Hematopoietic multipotent progenitor cell treated with erythropoietin and hydrocortisone succinate and interleukin-3 and kit ligand, for 17 days (in vitro differentiated cells): ENCODE results near the gene ABCA12.

Experiments
- DNase-seq: peaks from one replicate; pipeline ENCODE4 v3.0.0-alpha.2; 2015; ENCODE audit warnings: low spot score

ABCA12 gene

DNA sequence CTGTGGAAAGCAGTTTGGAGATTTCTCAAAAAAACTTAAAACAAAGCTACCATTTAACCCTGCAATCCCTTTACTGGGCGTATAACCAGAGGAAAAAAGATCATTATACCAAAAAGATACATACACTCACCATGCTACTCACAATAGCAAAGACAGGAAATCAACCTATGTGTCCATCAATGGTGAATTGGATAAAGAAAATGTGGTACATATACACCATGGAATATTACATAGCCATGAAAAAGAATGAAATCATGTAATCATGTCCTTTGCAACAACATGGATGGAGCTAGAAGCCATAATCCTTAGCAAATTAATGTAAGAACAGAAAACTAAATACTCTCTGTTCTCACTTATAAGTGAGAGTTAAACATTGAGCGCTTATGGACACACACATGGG, 18.6 kb downstream of the ABCA12 start:
- DNase-seq: no peak

GRCh38 chr2:215110918-215111317, 27.5 kb downstream of the ABCA12 start:
- no peak for DNase-seq

GRCh38 chr2:215107216-215108056, 31.0 kb downstream of the ABCA12 start:
- DNase-seq: no peak

GRCh38 chr2:215105607-215106354, 32.6 kb downstream of the ABCA12 start:
- DNase-seq: no peak

DNA sequence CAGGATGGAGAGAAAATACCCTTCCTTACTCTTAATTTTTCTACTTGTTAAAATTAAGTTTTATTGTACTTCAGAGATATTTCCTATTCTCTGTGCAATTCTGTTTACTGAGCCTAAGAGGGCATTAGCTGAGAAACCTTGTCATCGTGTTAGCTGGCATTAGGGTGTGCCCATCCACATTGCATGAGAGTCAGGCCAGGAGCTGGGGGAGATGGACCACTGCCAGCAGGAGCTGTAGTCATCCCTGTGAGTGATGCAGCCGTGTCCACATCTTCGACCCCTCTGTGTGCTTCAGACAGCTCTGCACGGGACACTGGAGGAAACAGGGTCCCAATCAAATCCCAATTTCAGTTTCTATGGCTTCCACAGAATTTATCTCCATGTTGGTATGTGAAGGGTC, 34.2 kb downstream of the ABCA12 start:
- DNase-seq: no peak

DNA sequence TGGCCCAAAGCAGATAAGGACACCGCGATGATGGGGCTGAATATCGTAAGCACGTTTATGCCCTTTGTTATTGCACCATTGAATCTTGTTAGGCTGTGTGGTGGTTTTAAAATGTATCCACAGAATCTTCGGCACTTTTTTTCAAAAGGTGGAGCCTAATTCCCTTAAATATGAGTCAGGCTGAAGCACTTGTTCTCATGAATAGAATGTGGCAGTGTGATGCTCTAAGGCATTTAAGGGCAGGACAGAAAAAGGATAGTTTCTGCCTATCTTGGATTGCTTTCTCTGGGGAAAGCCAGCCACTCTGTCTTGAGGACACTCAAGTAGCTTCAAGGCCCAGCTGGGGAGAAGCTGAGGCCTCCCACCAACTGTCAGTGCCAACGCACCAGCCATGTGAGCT, 39.6 kb downstream of the ABCA12 start:
- DNase-seq: no peak

DNA sequence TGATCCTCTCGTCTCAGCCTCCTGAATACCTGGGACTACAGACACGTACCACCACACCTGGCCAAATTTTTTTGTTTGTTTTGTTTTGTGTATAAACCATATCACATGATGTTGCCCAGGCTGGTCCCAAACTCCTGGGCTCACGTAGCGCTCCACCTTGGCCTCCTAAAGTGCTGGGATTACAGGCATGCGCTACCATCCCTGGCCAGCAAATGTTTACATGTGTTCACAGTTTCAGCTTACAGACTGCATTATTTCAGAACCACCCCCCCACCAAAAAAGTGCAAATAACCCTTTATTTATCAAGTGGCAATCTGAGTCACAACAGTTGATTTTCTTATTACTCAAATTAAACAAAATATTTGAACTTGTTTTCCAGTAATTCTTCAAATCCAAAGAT, 54.3 kb downstream of the ABCA12 start:
- DNase-seq: no peak

DNA sequence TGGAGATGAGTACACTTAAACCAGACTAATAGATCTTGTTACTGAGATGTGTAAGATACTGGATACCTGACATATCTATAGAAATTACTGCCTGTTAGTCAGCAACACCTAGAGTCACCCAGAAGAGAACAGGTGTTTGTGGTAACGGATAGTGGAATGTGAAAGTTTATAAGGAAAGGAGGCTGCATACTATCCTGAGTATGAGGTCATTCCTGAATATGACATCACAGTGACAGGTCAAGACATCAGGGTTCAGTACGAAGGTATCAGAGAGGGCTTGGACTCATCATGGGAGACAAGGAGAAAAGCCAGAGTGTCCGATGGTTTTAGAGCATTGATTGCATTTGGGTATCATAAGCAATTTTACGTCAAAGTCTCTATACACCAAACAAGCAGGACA, 55.3 kb downstream of the ABCA12 start:
- DNase-seq: no peak

DNA sequence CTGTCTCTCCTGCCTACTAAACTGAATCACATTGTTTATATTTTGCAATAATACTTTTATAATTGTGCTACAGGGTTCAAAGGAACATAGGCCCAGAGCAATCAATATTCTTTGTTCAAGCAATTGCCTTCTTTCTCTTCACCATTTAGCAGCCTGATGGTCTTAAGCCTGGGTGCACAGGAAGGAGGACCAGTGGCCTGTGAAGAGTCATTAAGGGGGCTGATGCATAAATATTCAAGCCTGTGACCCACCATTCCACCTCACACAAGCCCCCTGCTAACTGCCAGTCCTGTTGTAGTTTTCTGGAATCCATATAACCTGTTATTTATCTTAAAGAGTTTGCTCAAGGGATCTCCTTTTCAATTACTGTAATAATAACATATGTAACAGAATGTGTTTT, 56.0 kb downstream of the ABCA12 start:
- DNase-seq: no peak

- no peak for DNase-seq
These were observed 57.9 kb downstream of the ABCA12 start for GRCh38 chr2:215080545-215080944.

DNA sequence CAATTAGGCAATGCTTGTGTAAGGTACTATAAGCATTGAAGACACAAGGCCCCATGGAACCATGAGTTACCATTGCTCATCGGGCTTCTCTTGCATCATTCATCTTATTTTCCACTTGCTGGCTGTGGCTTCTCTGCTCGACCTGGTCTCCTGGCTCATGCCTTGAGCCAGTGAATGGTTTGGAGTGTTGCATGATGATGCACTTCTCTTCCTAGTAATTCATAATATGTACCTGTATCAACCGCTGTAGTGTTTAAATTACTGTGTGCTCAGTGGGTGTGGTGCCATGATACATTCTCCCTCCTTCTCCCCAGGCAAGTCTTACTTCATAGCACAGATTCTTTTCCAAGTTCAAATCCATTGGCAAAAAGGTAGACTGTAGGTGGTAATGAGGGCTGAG, 66.8 kb downstream of the ABCA12 start:
- no peak for DNase-seq

- DNase-seq: no peak
These were observed 70.0 kb downstream of the ABCA12 start for GRCh38 chr2:215068399-215068798.

- no peak for DNase-seq
These were observed 72.3 kb downstream of the ABCA12 start for GRCh38 chr2:215066124-215066523.

DNA sequence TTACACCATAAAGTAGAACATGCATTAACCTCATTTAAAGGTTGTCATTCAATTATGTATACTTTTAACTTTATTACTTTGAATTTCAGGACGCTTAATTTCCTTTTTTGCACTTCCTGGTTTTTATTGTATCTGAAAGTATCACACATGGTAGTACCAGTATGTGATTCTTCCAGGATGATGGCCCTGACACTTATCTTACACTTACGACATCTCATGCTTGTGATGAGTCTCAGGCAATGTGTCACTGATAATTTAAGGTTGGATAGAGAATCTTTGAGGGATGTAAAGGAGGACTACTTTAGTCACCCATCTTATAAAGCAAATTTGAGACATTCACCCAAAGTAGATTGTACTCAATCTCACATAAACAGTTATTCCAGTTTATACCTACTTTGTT, 74.9 kb downstream of the ABCA12 start:
- no peak for DNase-seq

GRCh38 chr2:215060861-215061536, 77.4 kb downstream of the ABCA12 start:
- no peak for DNase-seq

DNA sequence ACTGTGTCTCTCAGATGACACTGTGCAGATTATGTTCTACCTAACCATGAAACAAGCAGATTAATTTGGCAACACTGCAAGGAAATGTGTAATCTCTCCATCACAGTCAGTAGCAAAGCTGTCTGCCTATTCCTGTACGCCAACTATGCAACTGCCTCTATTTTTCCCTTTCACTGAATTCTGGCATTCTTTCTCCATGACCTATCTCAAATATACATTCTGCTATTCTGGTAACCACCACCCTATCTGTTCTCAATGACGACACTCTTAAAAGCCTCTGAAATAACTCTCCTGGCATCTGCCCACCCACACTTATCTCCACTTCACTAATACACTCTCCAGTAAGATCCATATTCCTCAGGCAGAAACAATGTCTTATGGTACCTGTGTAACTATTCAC, 78.7 kb downstream of the ABCA12 start:
- no peak for DNase-seq

DNA sequence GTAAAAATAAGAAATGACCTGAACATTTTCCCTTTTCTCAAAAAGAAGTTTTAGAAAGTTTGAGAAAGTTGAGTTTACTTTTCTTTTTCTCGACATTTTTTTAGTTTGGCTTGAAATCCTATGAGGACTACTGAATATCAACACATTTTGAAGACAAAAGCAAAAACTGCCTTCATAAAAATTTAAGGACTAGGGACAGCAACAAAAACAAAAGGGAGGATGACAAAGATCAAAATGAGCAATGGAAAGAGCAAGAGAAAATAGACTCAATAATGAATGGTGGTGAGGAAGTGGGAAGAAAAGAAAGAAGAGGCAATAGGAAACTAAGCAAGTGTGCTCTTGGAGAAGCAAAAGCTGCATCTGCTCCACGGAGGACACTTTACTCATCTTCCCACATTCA, 82.5 kb downstream of the ABCA12 start:
- DNase-seq: no peak

DNA sequence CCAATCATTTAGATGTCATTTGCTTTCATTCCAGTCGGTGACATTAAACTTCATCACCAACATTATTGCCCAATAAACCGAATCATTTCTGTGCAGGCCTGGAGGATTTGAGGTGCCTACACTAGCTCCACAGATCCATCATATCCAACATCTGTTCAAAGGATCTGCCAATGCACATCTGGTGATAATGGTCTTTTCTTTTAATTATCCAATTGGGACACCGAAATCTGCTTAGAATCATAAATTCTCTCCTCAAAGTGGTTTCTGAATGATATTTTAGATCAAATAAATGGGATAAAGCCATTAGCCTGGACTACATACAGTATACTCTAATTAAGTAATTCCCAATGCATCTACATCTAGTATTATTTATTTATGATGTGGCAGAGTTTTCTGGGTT, 85.6 kb downstream of the ABCA12 start:
- DNase-seq: no peak

- no peak for DNase-seq
These were observed 86.0 kb downstream of the ABCA12 start for GRCh38 chr2:215052404-215052803.

GRCh38 chr2:215049341-215049740, 89.1 kb downstream of the ABCA12 start:
- DNase-seq: no peak

DNA sequence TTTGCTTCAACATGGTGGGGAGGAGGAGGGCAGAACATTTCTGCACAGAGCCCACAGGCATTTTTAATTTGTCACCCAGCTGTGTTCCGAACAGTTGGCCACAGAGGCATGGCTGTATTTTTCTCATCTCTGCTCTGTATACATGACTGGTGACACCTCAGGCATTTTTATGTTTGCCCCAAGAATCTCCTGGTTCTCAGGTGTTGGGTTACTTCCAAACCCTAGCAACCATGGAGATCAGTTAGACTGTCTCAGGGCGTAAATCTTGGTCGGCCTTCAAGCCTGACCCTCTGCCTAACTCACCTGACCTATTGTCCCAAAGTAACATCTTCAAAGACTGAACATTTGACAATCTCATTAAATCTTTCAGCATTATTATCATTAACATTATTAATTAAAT, 100.0 kb downstream of the ABCA12 start:
- DNase-seq: no peak

GRCh38 chr2:215036314-215036713, 102.1 kb downstream of the ABCA12 start:
- DNase-seq: no peak

DNA sequence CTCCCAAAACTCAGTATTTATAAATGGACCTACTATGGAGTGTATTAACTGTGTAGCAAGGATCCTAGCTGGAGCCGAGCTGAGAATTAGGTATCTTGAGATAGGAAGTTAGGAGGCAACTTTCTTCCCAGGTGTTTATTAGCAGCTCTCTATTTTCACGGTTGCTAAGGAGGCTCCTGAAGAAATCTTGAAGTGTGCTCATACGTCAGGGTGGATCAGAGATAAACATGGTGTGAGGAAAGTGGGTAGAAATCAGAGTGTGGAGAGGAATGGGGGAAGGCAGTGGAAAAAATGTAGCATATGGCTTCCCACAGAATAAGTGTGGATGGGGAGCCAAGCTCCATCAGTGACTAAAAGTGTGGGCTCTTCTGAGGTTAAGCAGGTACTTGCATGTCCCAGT, 104.3 kb downstream of the ABCA12 start:
- no peak for DNase-seq
